Nucleus accumbens (tissue), 56 donors: ENCODE data around the gene GAB2.
A peak's percentile ranks its signal among the peaks of the same experiment; 100 is the strongest.

Experiments
- DNase-seq, 56 donors: peaks; one replicate each; lab custom pipeline; 2025; lab: John Stamatoyannopoulos, UW

GAB2 gene

DNA sequence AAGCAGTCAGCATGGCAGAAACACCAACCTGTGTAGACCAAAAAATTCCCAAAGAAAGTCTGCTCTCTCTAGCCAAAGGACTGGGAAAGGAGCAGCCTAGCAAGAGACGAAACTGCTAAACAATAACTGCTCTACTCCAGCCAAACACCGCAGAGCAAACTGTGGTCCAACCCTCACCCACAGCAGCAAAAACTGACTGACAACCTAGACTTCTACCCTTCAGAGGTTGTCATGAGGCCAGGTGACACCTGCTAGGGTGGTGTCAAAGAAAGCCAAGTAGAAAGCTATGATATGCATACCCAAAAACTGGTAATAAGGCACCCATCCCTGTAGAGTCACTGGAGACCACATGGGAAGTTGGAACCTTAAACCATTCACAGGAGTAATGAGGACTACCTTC is 11.8 kb downstream of the GAB2 start:
- no peak for DNase-seq

DNA sequence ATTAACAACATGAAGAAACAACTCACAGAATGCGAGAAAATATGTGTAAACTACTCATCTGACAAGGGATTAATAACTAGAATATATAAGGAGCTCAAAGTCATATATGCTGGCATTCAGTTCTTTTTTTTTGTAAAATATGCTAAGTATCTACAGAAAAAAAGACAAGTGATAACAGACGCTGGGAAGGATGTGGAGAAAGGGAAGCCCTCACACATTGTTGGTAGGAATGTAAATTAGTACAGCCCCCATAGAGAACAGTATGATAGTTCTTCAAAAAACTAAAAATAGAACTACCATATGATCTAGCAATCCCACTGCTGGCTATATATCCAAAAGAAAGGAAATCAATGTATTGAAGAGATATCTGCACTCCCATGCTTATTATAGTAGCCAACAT is 13.8 kb downstream of the GAB2 start:
- no peak for DNase-seq

DNA sequence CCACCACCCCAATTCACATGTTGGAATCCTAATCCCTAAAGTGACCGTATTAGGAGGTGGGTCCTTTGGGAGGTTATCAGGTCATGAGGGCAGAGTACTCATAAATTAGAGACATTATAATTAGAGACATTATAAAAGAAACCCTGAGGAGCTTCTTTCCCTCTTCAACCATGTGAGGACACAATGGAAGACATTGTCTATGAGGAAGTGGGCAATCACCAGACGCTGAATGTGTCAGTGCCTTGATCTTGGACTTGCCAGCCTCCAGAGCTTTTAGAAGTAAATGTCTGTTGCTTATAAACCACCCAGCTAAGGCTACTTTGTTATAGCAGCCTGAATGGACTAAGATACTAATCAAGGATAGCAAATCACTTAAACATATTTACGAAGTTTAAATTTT is 14.8 kb downstream of the GAB2 start:
- no peak for DNase-seq

DNA sequence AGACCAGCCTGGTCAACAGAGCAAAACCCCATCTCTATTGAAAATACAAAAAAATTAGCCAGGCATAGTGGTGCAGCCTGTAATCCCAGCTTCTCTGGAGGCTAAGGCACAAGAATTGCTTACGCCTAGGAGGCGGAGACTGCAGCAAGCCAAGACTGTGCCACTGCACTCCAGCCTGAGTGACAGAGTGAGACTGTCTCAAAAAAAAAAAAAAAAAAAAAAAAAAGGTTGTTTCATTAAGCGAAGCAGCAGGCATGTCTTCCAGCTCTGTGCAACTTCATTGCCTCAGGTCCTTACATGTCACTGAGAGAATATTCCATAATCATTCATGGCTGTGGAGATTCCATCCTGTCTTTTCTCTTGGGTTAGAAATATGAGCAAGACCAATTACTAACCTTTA is 16.9 kb downstream of the GAB2 start:
- DNase-seq: no peak

DNA sequence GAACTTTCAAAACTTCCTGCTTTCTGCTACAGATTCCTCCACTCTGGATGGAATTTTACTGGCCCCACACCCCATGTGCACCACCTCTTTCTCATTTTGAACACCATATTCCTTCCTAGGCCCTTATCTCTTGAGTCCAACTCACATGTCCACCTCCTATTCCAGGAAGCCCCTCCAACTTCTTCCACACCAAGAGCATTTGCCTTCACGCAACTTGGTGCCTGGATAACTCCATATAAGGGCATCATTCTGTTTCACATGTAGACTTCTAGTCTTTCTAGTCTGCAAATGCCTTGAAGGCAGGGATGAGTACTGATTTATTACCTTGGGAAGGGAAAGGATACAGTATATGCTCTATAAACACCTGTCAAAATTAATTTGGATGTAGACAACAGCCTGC is 17.5 kb downstream of the GAB2 start:
- no peak for DNase-seq

DNA sequence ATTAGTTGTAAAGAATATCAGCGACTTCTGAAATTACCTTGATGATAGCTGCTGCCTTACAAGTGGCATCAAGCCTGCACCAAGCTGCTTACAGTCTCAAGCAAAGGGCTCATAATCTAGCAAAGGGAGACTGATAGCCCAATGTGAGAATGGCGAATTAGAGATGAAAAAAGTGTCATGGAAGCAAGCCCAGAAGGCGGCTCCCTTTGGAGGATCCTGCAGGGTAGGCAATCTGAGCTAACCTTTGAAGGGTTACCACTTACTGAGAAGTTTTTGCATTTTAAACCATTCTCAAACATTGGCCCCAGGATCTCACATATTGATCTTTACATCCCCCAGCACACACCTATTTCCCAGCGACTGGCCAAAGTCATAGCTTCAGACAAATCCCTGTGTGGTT is 18.5 kb downstream of the GAB2 start:
- DNase-seq: no peak

DNA sequence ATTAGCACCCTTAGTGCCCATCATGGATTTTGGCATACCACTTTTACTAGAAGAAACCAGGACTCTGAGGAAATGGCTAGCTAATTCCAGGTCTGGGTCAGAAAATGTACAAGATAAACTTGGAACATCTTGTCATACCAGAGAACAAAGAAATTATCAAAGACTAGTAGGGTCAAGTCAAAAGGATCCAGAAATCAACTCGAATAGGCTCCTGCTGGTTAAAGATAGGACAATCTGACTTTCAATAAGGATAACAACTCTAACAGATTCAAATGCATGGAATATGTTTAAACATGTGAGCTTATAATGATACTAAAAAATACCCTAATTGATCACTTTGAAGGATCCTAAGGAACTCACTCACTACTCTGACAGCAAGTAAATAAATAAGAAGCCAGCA is 18.9 kb downstream of the GAB2 start:
- no peak for DNase-seq

DNA sequence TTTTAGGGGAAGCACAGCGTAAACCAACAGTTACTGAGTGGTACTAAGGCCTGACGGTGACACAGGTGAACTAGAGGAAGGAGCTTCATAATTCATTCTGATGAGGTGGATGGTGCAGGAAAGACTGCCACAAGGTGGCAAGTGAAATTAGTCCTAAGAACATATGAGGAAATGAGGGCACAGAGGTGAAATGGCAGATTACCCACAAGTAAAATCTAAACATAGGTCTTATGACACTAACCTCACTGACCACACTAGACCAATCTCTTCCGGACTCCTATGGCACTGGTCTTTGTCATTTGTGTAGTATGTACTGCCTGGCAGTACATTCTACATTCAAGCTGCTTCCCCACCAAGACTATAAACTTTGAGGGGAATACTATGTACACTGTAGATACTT is 20.2 kb downstream of the GAB2 start:
- DNase-seq: no peak

DNA sequence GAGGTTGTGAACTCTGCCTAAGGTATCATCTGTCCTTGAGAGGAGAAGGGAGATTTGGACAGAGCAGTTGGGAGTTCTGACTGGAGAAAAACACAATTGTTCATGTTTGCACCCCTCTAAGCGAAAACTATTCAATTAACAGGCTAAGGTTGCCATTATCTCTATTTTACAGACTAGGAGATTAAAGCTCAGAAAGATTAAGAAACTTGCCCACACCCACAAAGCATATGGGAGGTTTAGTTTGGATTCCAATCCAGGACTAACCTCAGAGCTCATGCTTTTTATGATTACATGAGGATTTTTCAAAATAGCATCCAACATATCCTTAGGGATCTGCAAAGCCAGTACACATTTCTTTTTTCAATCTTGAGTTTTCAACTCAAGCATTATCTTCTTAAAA is 22.0 kb downstream of the GAB2 start:
- no peak for DNase-seq

DNA sequence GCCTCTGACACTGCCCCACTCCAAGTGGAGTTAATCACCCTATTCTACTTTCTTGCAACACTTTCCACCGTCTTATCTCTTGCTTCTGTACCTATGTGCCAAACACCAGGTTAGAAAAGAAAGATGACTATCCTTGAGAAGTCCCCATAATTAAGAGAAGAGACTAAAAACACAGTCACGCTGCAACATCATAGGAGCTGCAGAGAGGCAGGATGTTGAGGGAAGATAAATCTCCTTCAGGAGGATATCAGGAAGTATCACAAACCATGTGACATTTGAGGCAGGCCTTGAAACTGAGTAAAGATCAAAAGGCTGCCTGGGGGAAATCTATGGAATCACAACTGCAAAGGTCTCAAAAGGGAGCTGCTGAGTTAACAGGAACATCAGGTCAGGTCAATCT is 24.8 kb downstream of the GAB2 start:
- no peak for DNase-seq

DNA sequence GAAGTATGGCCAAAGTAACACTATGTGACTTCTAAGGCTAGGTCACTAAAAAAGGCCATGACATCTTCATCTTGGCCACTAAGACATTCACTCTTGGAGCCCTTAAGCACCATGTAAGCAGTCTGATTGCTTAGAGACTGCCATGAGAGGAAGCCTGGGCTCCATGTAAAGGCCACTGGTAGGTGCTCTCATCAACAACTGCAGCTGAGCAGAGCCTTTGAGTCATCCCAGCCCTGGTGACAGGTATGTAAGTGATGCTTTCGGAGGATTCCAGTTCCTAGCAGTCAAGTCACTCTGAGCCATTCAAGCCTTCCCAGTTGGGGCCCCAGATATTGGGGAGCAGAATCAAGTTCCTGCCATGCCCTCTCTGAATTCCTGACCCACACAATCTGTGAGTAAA is 26.2 kb downstream of the GAB2 start:
- DNase-seq: no peak

DNA sequence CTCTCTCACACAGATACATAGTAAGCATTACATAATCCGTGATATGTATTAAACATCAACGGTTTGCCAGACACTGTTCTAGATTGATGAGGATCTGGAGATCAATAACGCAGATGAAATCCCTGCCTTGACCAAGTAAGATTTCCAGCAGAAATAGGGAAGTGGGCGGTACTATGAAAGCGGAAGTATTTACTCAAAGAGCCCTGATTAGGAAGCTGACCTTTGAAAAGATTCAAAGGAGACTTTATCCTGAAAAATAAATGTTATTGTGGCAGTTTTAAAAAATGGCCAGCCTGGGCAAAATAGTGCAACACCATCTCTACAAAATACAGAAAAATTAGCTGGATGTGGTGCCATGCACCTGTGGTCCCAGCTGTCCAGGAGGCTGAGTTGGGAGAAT is 26.8 kb downstream of the GAB2 start:
- DNase-seq: no peak

DNA sequence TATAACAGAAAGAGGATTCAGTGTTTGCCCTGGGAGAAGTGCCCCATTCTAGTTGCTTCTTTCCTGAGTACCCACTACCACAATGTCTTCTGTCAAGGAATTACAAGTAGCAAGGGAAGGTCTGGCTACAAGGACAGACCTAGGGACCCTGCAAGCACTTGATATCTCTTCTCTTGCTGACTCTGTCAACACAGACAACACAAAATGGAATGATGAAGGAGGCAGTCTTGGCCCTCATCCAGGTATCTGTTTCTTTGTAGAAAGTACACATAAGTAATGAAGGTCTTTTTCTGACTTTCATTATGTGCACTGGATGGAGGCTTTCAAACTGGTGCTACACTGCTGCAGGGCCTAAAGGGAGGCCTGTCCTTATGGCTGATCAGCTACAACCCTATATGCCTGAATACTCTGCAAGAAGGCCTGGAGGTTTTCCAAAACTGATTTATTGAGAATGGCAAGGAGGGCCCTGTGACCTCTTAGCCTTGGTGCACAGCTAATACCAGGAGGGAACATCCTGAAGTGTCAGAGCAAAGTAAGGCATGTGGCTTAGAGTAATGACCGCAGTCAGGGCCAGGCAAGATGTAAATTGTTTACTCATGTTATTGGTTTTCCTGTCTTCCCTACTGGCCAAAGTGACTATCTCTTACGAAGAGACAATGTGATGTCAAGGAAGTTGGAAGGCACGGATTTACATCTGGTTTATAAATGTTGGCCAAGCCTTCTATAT is 31.2 kb downstream of the GAB2 start:
- no peak for DNase-seq

DNA sequence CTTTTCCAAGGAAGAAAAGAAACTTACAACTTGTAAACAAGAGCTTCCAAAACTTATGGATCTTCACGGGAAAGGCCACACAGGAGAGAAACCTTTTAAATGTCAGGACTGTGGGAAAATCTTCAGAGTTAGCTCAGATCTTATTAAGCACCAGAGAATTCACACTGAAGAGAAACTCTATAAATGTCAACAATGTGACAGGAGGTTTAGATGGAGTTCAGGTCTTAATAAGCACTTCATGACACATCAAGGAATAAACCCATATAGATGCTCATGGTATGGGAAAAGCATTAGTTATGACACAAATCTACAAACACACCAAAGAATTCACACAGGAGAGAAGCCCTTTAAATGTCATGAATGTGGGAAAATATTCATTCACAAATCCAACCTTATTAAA is 32.4 kb downstream of the GAB2 start:
- DNase-seq: no peak

DNA sequence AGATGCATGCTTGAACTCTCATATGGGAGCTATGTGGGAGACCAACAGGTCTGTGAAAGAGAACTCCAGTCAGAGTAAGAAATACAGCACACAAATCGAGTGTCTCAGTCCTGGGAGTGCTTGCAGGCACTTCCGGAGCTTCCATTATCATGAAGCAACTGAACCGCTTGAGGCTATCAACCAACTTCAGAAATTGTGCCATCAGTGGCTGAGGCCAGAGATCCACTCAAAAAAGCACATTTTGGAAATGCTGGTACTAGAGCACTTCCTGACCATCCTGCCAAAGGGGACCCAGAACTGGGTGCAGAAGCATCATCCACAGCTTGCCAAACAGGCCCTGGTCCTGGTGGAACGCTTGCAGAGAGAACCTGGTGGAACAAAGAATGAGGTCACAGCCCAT is 33.4 kb downstream of the GAB2 start:
- peak in 1 of 56 donors; percentile 3 for DNase-seq

DNA sequence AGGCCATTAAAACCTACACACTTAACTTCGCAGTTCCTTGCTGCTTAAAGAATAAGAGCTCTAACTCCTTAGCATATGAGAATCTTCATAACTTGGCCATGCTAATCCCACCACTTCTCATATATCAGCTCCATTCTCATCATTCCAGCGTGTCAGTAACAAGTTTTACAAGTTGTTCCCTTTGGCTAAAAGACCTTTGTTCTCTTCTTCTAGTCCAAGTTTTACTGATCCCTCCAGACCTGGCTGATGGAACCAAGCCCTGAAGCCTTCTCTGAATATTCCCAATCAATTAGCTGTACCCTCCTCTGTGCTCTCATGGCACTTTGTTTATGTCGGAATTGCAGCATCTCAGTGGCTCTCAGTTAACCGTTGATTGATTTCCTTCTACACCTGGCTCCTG is 35.8 kb downstream of the GAB2 start:
- no peak for DNase-seq

DNA sequence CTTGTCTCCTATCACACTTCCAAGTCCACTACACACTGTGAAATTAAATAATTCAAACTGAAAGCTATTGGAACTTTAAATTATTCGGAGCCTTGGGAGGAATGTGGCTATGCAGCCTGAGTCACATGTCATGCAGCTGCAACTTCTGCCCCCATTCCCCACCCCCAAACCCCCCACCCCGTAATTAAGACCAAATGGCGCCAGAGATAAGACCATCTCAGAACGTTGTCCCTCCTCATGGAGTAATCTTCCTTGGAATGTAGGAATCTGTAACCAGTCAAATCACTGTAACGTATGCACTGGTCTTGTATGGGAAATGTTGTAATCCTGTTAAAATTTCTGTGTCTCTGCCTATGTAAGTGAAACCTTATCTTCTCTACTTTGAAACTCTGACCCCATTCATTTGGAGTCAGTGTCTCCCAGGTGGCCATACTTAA is 37.0 kb downstream of the GAB2 start:
- DNase-seq: no peak

DNA sequence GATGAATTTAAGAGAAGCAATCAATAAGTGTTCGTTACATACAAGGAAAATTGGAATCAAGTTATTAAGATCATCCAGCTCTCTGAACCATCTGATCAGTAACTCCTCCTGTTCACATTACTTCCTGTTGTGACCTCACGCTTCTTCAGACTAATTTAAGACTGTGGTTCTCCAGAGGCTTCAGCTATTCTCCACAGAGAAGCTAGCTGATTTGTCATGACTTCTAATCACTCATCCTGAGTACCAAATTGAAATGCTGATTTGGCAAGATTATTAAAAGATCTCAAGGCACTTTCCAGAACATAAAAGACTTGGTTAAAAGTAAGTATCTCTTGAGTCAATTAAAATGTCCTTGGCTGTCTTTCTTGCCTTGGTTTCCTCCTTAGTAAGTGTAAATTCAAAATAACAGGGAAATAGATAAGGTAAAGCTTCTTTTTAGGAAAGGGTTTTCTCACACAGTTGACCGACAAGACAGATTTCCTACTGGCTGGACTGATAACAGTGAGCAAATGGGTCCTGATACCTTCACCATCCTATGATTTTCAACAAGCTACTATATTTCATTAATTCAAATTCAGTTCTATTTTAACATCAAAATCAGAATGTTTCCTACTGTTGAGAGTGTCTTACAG is 38.5 kb downstream of the GAB2 start:
- DNase-seq: no peak

DNA sequence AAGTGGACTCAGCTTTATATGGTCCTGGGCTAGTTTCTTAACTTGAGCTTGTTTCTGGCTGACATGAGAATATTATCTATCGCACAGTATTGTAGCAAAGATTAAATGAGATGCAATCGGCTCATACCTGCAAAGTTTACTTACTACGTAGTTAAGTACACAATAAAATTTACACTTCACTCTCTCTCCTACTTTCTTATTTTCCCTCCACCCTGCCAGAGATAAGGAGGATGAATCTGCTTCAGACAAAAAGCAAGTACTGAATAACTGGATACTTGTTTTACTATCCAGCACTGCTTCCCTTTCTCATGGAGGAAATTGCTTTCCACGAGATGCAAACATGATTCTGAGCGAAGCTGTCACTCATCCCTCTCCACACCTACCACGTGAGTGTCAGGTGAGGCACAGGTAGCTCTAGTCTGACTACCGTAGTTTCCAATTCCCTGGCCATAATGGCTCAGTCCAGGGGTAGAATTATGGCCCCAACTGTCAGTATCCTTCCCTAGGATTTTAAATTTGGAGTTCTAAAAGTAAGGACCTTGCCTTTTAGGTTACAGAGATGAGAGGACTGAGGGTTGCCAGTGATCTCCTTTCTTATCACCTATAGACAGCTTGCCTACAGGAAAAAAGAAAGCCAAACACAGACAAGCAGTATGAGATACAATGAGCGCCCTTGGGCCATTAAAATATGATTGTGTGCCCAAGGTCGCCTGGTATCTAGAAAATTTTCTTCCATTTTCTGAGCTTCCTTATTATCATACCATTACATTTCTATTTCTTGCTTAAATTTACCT is 39.8 kb downstream of the GAB2 start:
- no peak for DNase-seq

DNA sequence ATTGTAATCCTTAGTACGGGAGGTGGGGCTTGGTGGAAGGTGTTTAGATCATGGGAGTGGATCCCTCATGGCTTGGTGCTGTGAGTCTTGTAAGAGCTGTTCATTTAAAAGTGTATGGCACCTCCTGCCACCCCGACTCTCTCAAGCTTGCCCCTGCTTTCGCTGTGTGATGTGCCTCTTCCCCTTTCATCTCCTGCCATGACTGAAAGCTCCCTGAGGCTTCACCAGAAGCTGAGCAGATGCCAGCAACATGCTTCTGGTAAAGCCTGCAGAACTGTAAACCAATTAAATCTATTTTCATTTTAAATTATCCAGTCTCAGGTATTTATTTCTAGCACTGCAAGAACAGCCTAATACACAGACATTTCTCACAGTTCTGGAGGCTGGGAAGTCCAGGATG is 40.8 kb downstream of the GAB2 start:
- DNase-seq: no peak

DNA sequence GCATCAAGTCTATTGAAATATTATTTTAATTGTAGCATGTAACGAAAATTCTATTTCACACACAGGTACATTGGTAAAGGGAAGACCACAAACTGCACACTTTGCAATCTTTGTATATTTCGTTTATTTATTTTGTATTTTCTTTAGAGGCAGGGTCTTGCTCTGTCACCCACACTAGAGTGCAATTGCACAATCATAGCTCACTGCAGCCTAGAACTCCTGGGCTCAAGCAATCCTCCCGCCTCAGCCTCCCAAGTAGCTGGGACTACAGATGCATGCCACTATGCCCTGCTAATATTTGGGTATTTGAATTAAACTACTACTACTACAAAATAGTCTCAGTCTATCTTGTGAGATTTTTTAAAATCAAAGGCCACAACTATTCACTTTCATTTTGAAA is 42.7 kb downstream of the GAB2 start:
- no peak for DNase-seq

DNA sequence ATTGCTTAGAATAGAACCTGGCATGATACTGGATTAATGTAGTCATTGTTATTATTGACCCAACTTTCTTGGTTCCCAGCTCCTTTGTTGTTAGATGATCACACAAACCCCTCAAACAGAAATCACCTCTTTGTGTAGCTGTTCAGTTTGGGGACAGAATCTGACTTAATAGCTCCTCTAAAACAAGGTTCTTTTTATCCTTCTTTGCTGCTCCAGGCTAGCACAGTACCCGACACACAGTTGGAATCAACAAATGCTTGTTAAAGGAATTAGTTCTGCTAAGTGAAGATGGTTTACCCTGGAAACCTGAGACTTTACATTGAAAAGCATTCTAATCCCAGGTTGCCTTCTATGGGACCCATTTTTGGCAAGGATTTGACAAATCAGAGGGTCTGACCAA is 43.9 kb downstream of the GAB2 start:
- no peak for DNase-seq
